ENCODE data around the gene UNC93A. TPM values are rescaled to one million over a fixed set of nuclear protein-coding genes. Genes with fewer than 3 reads are reported as not detected.

UNC93A gene
- total RNA-seq, 2 donors from 2014 or later = not detected

DNA sequence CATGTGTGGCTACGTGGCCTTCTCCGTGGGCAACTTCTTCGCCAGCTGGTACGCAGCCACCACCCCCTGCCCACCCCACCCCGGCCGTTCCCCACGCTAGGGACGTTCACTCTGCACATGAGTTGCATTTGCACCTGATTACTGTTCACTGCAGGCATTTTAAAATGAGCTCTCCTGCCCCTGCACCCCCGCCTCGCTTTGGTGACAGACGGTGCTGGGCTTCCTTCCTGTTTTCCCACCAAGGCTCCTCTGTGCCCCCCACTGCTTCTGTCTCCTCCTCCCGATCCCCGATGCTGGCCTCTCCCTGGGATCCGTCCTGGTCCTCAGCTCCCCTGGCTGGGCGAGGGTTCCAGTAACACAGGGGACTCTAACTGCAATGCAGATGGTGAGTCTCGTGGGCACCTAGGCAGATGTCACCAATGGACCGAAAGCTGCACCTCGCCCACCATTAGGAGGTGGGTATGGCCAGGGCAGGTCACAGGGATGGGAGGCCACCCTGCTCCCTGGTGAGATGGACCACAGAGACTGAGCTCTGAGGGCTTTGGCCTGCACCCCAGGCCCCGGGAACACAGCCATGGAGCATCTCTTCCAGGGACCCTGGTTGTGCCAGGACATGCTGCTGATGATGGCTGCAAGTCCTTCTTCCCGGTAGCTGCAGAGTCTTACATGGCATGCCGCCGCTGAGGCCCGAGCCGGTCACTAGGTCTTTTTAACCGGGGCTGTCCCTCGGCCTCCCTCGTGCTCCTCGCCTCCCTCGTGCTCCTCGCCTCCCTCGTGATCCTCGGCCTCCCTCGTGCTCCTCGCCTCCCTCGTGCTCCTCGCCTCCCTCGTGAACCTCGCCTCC, 3.8 kb downstream of the UNC93A start:
- no peak overlapping the region for H3K27ac Mint-ChIP-seq
- no peaks in the 10 kb centered on the region for H3K9me3 Mint-ChIP-seq
- H3K4me1 Mint-ChIP-seq = no peaks in the 10 kb centered on the region
- no peak overlapping the region for H3K4me3 Mint-ChIP-seq
- H3K27me3 Mint-ChIP-seq = peaks cover 20% of the 10 kb centered on the region
- no peaks in the 10 kb centered on the region for H3K36me3 Mint-ChIP-seq (ENCODE audit: low read depth)
- ATAC-seq (replicated peaks) = no peak

- Mint-ChIP-seq H3K27ac (no peak overlapping the region), H3K36me3 (ENCODE audit: low read depth) (no peaks in the 10 kb centered on the region), H3K4me1 (no peaks in the 10 kb centered on the region), H3K4me3 (no peak overlapping the region), H3K27me3 (peaks cover 20% of the 10 kb centered on the region), H3K9me3 (no peaks in the 10 kb centered on the region)
- ATAC-seq (replicated peaks) = no peak
Observed at GRCh38 chr6:167295495-167296292, 4.6 kb downstream of the UNC93A start.

- H3K4me1 Mint-ChIP-seq = no peaks in the 10 kb centered on the region
- peaks cover 20% of the 10 kb centered on the region for H3K27me3 Mint-ChIP-seq
- ATAC-seq (replicated peaks) = no peak
- no peaks in the 10 kb centered on the region for H3K36me3 Mint-ChIP-seq (ENCODE audit: low read depth)
- H3K4me3 Mint-ChIP-seq = no peak overlapping the region
- H3K9me3 Mint-ChIP-seq = no peaks in the 10 kb centered on the region
- H3K27ac Mint-ChIP-seq = no peak overlapping the region
Observed at GRCh38 chr6:167296293-167296690, 5.2 kb downstream of the UNC93A start.

GRCh38 chr6:167296902-167297301, 5.8 kb downstream of the UNC93A start:
- Mint-ChIP-seq H3K27ac (no peak overlapping the region), H3K36me3 (ENCODE audit: low read depth) (no peaks in the 10 kb centered on the region), H3K27me3 (peaks cover 23% of the 10 kb centered on the region), H3K4me1 (no peaks in the 10 kb centered on the region), H3K4me3 (no peak overlapping the region), H3K9me3 (no peaks in the 10 kb centered on the region)
- ATAC-seq (replicated peaks) = peak; percentile 29

GRCh38 chr6:167298127-167298526, 7.0 kb downstream of the UNC93A start:
- Mint-ChIP-seq H3K4me3 (no peak overlapping the region), H3K4me1 (no peaks in the 10 kb centered on the region), H3K9me3 (no peaks in the 10 kb centered on the region), H3K36me3 (ENCODE audit: low read depth) (no peaks in the 10 kb centered on the region), H3K27me3 (peaks cover 28% of the 10 kb centered on the region), H3K27ac (no peak overlapping the region)
- ATAC-seq (replicated peaks) = no peak

- Mint-ChIP-seq H3K9me3 (no peaks in the 10 kb centered on the region), H3K36me3 (ENCODE audit: low read depth) (no peaks in the 10 kb centered on the region), H3K4me3 (no peak overlapping the region), H3K27ac (no peak overlapping the region), H3K27me3 (peaks cover 28% of the 10 kb centered on the region), H3K4me1 (no peaks in the 10 kb centered on the region)
- no peak for ATAC-seq (replicated peaks)
Observed at GRCh38 chr6:167299641-167300308, 8.7 kb downstream of the UNC93A start.

GRCh38 chr6:167300902-167301777, 10.0 kb downstream of the UNC93A start:
- Mint-ChIP-seq H3K36me3 (ENCODE audit: low read depth) (no peaks in the 10 kb centered on the region), H3K27me3 (peaks cover 22% of the 10 kb centered on the region), H3K4me3 (no peak overlapping the region), H3K27ac (no peak overlapping the region), H3K9me3 (no peaks in the 10 kb centered on the region), H3K4me1 (no peaks in the 10 kb centered on the region)
- no peak for ATAC-seq (replicated peaks)

DNA sequence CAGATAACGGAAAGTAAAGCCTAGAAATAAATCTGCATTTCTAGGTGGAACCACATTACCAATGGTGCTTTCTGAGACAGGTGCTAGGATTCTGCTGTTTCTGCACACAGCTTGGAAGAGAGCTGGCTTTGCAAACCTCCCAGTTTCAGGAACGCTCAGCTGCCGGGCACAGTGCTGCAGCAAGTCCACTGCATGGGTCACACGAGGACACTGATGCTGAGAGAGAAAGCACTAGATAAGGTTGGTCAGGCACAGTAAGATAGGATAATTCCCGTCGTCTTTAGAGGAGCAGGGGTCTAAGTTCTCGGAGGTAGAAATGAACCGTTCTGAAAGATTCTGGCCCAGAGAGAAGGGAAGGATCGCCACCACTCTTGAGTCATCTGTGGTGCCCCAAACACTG, 11.0 kb downstream of the UNC93A start:
- H3K4me3 Mint-ChIP-seq = no peak overlapping the region
- no peak for ATAC-seq (replicated peaks)
- no peaks in the 10 kb centered on the region for H3K36me3 Mint-ChIP-seq (ENCODE audit: low read depth)
- H3K9me3 Mint-ChIP-seq = no peaks in the 10 kb centered on the region
- H3K27ac Mint-ChIP-seq = no peak overlapping the region
- H3K27me3 Mint-ChIP-seq = peaks cover 16% of the 10 kb centered on the region
- H3K4me1 Mint-ChIP-seq = no peaks in the 10 kb centered on the region

DNA sequence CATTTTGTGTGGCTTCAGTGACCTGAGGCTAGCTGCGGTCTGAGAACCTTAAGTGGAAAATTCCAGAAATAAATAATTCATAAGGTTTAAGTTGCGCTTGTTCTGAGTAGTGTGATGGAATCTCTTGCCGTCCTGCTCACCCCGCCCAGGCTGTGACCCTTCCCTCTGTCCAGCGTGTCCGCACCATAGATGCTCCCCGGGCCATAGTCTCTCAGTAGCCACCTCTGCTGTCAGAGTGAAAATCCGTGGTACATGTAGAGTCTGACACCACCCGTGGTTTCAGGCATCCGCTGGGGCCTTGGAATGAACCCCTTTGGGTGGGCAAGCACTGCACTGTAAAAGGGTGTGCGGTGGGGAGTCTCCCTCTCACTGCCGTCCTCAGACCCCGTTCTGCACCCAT, 11.7 kb downstream of the UNC93A start:
- H3K36me3 Mint-ChIP-seq (ENCODE audit: low read depth) = no peaks in the 10 kb centered on the region
- no peaks in the 10 kb centered on the region for H3K4me1 Mint-ChIP-seq
- ATAC-seq (replicated peaks) = no peak
- no peak overlapping the region for H3K4me3 Mint-ChIP-seq
- peaks cover 4% of the 10 kb centered on the region for H3K9me3 Mint-ChIP-seq
- peaks cover 12% of the 10 kb centered on the region for H3K27me3 Mint-ChIP-seq
- no peak overlapping the region for H3K27ac Mint-ChIP-seq

DNA sequence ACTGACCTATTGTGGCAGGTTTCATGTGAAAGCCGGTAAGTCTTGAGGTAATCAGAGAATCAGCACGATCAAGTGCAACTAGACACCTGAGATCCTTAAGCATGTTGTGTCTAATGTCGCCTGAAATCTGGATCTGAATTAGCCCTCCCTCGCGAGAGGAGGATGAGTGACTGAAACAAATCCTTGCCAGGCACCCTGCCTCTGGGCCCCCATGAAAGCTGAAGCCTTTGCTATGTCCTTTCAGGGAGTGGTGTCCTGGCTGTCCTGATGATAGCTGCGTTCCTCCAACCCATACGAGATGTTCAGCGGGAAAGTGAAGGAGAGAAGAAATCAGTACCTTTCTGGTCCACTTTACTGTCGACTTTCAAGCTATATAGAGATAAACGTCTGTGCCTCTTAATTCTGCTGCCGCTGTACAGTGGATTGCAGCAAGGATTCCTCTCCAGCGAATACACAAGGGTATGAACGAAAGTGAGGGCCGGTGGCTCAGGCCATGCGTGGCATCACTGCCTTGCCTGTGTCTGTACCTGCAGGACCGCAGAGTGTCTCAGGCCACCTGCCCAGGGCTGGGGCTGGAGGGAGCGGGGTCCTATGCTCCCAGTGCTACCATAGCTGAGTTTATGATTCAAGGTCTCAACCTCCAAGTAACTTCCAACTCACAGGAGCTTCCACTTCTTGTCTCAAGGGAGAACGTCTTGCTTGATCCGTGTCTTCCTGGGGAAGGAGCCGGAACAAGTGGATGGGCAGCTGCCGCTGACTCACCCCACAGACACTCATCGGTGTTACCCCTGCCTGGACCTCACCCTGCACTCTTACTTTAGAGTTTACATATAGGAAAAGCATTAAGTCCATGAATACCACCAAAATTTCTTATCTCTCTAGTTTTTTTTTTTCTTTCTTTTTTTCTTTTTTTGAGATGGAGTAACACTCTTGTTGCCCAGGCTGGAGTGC, 12.8 kb downstream of the UNC93A start:
- H3K9me3 Mint-ChIP-seq = peaks cover 4% of the 10 kb centered on the region
- peaks cover 8% of the 10 kb centered on the region for H3K27me3 Mint-ChIP-seq
- H3K4me1 Mint-ChIP-seq = no peaks in the 10 kb centered on the region
- H3K36me3 Mint-ChIP-seq (ENCODE audit: low read depth) = no peaks in the 10 kb centered on the region
- no peak overlapping the region for H3K4me3 Mint-ChIP-seq
- H3K27ac Mint-ChIP-seq = no peak overlapping the region
- no peak for ATAC-seq (replicated peaks)

DNA sequence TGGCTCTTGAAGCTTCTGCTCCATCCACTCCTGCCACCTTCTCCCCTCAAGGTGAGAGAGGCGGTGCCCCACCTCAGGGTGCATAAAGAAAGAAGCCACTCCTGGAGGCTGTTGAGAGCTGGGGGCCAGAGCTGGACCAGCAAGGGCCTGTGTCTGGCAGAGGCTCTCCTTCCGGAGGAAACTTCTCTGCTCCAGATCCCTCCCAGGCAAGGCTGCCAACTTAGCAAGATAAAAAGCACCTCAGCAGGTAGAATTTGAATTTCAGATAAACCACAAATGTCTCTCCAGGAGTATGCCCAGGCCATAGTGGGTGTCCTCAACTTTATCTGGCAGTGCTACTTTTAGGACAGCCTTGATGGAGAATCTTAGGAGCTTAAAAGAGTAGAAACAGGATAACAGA, 13.8 kb downstream of the UNC93A start:
- H3K27ac Mint-ChIP-seq = no peak overlapping the region
- ATAC-seq (replicated peaks) = no peak
- no peak overlapping the region for H3K4me3 Mint-ChIP-seq
- peaks cover 8% of the 10 kb centered on the region for H3K27me3 Mint-ChIP-seq
- H3K9me3 Mint-ChIP-seq = peaks cover 4% of the 10 kb centered on the region
- H3K36me3 Mint-ChIP-seq (ENCODE audit: low read depth) = no peaks in the 10 kb centered on the region
- H3K4me1 Mint-ChIP-seq = no peaks in the 10 kb centered on the region

DNA sequence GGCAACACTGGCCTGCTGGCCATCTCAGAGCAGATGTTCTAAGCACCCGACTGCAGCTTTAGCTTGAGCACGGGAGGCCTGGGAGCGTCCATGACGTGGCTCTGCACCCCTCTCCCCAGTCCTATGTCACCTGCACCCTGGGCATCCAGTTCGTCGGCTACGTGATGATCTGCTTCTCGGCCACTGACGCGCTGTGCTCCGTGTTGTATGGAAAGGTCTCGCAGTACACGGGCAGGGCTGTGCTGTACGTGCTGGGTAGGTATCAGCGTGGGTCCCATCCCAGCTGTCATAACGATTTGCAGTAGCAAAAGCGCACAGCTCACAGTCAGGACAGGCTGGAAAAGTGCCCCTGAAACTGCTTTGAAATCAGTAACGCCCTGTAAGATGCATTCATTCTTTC, 14.7 kb downstream of the UNC93A start:
- no peak overlapping the region for H3K4me3 Mint-ChIP-seq
- peaks cover 8% of the 10 kb centered on the region for H3K27me3 Mint-ChIP-seq
- H3K36me3 Mint-ChIP-seq (ENCODE audit: low read depth) = no peaks in the 10 kb centered on the region
- no peaks in the 10 kb centered on the region for H3K4me1 Mint-ChIP-seq
- H3K9me3 Mint-ChIP-seq = peaks cover 4% of the 10 kb centered on the region
- H3K27ac Mint-ChIP-seq = no peak overlapping the region
- ATAC-seq (replicated peaks) = no peak

- peaks cover 4% of the 10 kb centered on the region for H3K9me3 Mint-ChIP-seq
- H3K27ac Mint-ChIP-seq = no peak overlapping the region
- H3K4me1 Mint-ChIP-seq = no peaks in the 10 kb centered on the region
- H3K36me3 Mint-ChIP-seq (ENCODE audit: low read depth) = no peaks in the 10 kb centered on the region
- H3K27me3 Mint-ChIP-seq = peaks cover 8% of the 10 kb centered on the region
- no peak overlapping the region for H3K4me3 Mint-ChIP-seq
- ATAC-seq (replicated peaks) = no peak
Observed at GRCh38 chr6:167306401-167306998, 15.4 kb downstream of the UNC93A start.
